OCI-LY1 (cell line): ENCODE results near the gene EEFSEC.

Experiments
- EZH2 ChIP-seq: fragments of 200-600 bp; sonication (generic), shearing (Covaris generic); IDR thresholded peaks from 2 replicates; pipeline ENCODE4 v1.8.0; 2017; ENCODE audit warnings: borderline replicate concordance, mixed run types, mild to moderate bottlenecking, antibody characterized with exemption, low read length, moderate library complexity, mixed read lengths
- TF ChIP-seq, protein P1 (sequence below): fragments of 200-600 bp; sonication (generic), shearing (Covaris generic); IDR thresholded peaks from 2 replicates; pipeline ENCODE4 v1.5.1; 2017; ENCODE audit warnings: mild to moderate bottlenecking, antibody characterized with exemption, low read length, moderate library complexity, mixed read lengths

DNA sequence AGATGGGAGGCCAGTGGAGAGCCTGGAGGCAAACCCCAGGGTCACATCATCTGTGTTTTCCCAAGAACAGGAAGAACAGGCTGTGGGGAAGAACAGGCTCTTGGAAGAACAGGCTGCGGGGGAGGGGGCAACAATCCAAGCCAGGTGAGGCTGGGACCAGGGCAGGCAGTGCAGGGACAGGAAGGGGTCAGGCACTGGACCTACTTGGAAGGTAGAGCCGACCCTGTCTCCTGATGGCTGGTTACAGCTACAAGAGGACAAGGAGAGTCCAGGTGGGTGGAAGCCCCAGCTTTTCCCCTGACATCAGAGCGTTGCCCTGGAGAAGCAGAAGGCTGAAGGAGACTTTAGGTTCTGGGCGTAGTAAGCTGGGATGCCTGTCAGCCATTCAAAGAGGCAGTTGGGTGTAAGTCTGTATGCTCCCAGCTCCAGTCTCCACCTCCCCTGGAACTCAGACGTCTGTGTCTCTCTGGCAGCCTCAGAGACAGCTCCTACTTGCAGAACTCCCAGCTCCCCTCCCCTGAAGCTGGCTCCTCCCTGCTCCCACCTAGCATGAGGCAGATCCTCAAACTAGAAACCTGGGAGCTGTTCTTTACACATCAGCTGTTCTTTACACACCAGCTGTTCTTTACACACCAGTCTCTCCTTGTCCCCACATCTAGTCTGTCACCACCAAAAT lies 182.5 kb downstream of the EEFSEC start:
- TF ChIP-seq, protein P1, sequence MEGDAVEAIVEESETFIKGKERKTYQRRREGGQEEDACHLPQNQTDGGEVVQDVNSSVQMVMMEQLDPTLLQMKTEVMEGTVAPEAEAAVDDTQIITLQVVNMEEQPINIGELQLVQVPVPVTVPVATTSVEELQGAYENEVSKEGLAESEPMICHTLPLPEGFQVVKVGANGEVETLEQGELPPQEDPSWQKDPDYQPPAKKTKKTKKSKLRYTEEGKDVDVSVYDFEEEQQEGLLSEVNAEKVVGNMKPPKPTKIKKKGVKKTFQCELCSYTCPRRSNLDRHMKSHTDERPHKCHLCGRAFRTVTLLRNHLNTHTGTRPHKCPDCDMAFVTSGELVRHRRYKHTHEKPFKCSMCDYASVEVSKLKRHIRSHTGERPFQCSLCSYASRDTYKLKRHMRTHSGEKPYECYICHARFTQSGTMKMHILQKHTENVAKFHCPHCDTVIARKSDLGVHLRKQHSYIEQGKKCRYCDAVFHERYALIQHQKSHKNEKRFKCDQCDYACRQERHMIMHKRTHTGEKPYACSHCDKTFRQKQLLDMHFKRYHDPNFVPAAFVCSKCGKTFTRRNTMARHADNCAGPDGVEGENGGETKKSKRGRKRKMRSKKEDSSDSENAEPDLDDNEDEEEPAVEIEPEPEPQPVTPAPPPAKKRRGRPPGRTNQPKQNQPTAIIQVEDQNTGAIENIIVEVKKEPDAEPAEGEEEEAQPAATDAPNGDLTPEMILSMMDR: no peak
- no peak for TF ChIP-seq EZH2
